Astrocyte of the spinal cord (primary cell): ENCODE measurements around the gene C10orf71.

ENCODE experiments used
- DNase-seq: peaks from one replicate; pipeline ENCODE4 v3.0.0; 2011; ENCODE audit warnings: low read depth, low spot score
- H3K4me3 ChIP-seq: 2 replicates; pipeline ENCODE4 v1.5.1; 2011; ENCODE audit warnings: low read depth, mild to moderate bottlenecking, low read length, moderate library complexity
- CTCF ChIP-seq: IDR thresholded peaks from 2 replicates; pipeline ENCODE4 v1.5.1; 2012; ENCODE audit warnings: low read depth, mild to moderate bottlenecking, low read length, inconsistent platforms
- in situ Hi-C: cut with HindIII; loops from 2 replicates; pipeline ENCODE4 v1.10.0; 2017; ENCODE audit warnings: low sequenced_read_pairs

C10orf71 gene

DNA sequence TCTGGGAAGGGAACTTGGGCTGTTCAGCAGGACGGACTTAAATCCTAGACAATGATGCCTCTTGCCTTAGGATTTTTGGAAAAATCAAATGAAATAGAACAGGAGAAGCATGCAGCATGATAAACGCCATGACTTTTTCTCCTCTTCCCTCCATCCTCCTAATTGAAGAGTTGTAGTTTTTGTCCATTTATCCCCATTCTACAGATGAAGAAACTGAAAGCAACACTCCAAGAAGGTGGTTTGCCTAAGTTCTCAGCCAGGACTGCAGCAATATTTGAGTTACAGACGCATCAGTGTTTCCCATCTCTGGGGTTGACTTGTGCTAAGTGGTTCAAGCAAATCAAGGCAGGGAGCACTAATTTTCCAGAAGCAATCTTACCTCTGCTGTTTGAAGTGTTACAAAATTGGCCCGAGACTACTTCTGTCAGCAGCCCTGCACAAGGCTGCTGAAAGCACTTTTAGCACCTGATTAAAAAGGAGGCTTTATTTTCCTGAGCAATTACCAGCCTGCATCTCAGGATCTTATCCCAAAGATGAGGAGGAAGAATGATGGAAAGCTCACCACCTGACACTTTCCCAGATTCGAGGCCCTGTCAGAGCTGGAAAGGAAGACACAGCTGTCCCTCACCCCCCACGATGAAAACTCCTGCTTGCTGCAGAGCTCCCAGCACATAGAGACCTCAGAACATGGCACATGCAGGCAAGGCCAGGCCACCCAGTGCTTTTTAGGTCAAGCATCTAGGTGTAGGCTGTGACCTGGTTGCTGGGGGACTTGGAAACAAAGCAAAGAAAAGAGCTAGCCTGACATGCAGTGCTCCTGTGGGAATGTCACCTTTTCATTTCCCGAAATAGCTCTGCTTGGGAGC, 19.7 kb upstream of the C10orf71 start:
- H3K4me3 ChIP-seq = no peak overlapping the region
- no peak for DNase-seq
- in situ Hi-C loops = no loop called here
- TF ChIP-seq CTCF = no peak

DNA sequence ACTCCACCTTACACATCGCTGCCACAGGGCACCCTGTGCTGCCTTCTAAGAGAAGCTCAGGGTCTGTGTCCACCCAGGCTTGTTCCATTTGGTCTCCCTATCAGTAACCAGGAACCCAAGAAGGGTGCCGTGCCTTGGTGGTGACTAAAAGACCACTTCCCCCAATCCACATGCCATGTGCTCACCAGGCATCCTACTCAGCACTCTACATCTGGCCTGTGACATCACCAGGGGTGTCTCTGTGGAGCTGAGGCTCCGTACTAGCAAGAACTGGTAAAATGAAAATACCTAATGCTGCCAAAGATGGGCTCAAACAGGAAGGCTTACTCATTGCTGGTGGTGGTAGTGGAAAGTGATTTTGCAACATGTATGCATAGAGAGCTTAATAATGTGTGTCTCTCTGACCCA, 19.0 kb upstream of the C10orf71 start:
- DNase-seq = peak; percentile 1
- TF ChIP-seq CTCF = no peak
- in situ Hi-C loops = no loop called here
- no peak overlapping the region for H3K4me3 ChIP-seq

GRCh38 chr10:49281461-49281860, 17.5 kb upstream of the C10orf71 start:
- in situ Hi-C loops = no loop called here
- H3K4me3 ChIP-seq = no peak overlapping the region
- DNase-seq = no peak
- peak; percentile 32 for TF ChIP-seq CTCF

DNA sequence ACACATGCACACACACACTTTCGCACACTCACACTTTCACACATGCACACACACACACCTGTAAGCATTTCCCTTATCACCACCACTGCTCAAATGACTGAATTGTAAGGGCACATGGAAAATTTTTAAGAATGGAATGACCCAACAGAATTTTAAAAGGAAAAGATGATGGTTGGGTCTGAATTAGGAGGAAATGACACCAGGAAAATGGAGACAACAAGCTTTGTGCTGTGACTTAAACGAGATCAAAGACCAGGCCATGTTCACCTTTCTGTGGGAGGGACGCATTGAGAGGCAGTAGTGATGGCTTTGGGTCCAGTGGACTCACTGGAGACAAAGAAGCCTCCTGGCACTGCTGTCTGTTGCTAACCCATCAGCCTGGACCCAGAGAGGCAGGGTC, 16.7 kb upstream of the C10orf71 start:
- in situ Hi-C loops = no loop called here
- H3K4me3 ChIP-seq = no peak overlapping the region

DNA sequence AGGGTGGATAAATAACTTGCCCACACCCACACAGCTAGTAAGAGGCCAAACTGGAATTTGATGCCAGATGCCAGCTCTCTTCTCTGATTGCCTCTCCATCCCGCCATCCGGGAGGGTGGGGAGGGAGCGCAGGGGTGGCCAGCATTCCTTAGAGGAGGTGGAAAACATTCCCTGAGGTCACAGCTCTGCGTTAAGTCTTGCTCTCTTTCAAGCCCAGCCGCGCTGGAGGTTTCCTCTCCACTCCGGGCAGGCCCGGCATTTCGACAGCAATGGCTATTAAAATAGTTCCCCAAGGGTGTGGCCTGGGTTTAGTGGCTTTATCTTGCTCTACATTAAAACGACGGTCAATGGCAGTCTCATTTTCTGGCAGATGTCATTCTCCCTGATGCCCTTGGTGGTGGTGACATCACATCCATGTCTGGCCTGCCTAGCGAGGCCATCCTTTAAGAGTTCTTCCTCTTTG, 16.1 kb upstream of the C10orf71 start:
- no peak for TF ChIP-seq CTCF
- no peak for DNase-seq

More for the DNA sequence above, 16.7 kb upstream of the C10orf71 start:
- no peak for DNase-seq
- TF ChIP-seq CTCF = no peak

DNA sequence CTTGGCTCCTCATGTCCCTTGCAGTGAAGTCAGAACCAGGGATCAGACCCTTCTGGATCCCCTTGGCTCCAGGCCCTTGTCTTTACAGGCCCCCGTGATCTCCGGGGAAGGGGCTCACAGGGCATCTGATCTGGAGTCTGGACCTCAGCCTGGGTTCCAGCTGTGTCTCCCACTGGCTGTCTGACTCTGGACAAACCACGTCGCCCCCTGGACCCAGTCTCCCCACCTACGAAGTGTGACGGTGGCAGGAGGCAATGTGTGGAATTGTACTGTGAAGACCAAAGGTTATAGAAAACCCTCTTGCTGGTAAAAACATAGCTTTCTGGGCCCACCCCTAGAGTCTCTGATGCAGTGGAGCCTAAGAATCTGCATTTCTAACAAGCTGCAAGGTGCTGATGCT, 15.5 kb upstream of the C10orf71 start:
- no peak for DNase-seq
- in situ Hi-C loops = no loop called here
- no peak overlapping the region for H3K4me3 ChIP-seq
- TF ChIP-seq CTCF = no peak

More for the DNA sequence above, 16.1 kb upstream of the C10orf71 start:
- in situ Hi-C loops = no loop called here
- H3K4me3 ChIP-seq = no peak overlapping the region
